Measurements from ENCODE around the gene E2F6. TPM values are rescaled to one million over a fixed set of nuclear protein-coding genes. Genes with fewer than 3 reads are reported as not detected.
A peak's percentile ranks its signal among the peaks of the same experiment; 100 is the strongest.

Gene E2F6
- total and polyA plus RNA-seq, 4 donors: 3.5 to 7.7 (median 4.8) TPM

- Histone ChIP-seq H3K27ac (ENCODE audit: low read depth in 1 of 2, low read length in 2 of 2) (no peak overlapping the region), H3K4me1 (ENCODE audit: control insufficient read depth in 4 of 4, insufficient read depth in 4 of 4, low read length in 3 of 4) (peaks cover 2 to 15% (median 14%) of the 10 kb centered on the region in 4 donors), H3K9me3 (ENCODE audit: control insufficient read depth in 4 of 4, low read length in 3 of 4) (no peaks in the 10 kb centered on the region), H3K9ac (ENCODE audit: low read depth in 1 of 2, low read length in 2 of 2) (no peak overlapping the region), H3K27me3 (ENCODE audit: control insufficient read depth in 4 of 4, insufficient read depth in 4 of 4, low read length in 3 of 4) (no peaks in the 10 kb centered on the region), H3K4me3 (ENCODE audit: low read depth in 1 of 3, low read length in 3 of 3) (no peak overlapping the region), H3K36me3 (ENCODE audit: control insufficient read depth in 4 of 4, insufficient read depth in 3 of 4, low read depth in 1 of 4, low read length in 3 of 4) (no peaks in the 10 kb centered on the region)
- 81% methylated on average over 16 of the region's 16 CpGs for WGBS
- DNase-seq (ENCODE audit: low spot score): peak; percentile 70
- TF ChIP-seq, protein P1, sequence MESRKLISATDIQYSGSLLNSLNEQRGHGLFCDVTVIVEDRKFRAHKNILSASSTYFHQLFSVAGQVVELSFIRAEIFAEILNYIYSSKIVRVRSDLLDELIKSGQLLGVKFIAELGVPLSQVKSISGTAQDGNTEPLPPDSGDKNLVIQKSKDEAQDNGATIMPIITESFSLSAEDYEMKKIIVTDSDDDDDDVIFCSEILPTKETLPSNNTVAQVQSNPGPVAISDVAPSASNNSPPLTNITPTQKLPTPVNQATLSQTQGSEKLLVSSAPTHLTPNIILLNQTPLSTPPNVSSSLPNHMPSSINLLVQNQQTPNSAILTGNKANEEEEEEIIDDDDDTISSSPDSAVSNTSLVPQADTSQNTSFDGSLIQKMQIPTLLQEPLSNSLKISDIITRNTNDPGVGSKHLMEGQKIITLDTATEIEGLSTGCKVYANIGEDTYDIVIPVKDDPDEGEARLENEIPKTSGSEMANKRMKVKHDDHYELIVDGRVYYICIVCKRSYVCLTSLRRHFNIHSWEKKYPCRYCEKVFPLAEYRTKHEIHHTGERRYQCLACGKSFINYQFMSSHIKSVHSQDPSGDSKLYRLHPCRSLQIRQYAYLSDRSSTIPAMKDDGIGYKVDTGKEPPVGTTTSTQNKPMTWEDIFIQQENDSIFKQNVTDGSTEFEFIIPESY (IDR thresholded peaks at IDR 0.05): no peak
- TF ChIP-seq EGR1 (IDR thresholded peaks at IDR 0.05; ENCODE audit: low read depth in 2 of 2) (no peak), REST (IDR thresholded peaks at IDR 0.05) (no peak), TAF1 (conservative IDR thresholded peaks at IDR 0.05) (no peak), HNF4G (IDR thresholded peaks at IDR 0.05) (no peak)
- TF ChIP-seq, protein P2, sequence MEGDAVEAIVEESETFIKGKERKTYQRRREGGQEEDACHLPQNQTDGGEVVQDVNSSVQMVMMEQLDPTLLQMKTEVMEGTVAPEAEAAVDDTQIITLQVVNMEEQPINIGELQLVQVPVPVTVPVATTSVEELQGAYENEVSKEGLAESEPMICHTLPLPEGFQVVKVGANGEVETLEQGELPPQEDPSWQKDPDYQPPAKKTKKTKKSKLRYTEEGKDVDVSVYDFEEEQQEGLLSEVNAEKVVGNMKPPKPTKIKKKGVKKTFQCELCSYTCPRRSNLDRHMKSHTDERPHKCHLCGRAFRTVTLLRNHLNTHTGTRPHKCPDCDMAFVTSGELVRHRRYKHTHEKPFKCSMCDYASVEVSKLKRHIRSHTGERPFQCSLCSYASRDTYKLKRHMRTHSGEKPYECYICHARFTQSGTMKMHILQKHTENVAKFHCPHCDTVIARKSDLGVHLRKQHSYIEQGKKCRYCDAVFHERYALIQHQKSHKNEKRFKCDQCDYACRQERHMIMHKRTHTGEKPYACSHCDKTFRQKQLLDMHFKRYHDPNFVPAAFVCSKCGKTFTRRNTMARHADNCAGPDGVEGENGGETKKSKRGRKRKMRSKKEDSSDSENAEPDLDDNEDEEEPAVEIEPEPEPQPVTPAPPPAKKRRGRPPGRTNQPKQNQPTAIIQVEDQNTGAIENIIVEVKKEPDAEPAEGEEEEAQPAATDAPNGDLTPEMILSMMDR (IDR thresholded peaks at IDR 0.05; ENCODE audit: low read depth, low read length, missing input control): no peak
Observed at GRCh38 chr2:11398750-11399437, 67.1 kb downstream of the E2F6 start.

- no peaks in the 10 kb centered on the region for H3K27me3 ChIP-seq (ENCODE audit: control insufficient read depth in 4 of 4, insufficient read depth in 4 of 4, low read length in 3 of 4)
- no peak for DNase-seq (ENCODE audit: low spot score)
- H3K36me3 ChIP-seq (ENCODE audit: control insufficient read depth in 4 of 4, insufficient read depth in 3 of 4, low read depth in 1 of 4, low read length in 3 of 4): no peaks in the 10 kb centered on the region
- no peak overlapping the region for H3K27ac ChIP-seq (ENCODE audit: low read depth in 1 of 2, low read length in 2 of 2)
- no peaks in the 10 kb centered on the region for H3K9me3 ChIP-seq (ENCODE audit: control insufficient read depth in 4 of 4, low read length in 3 of 4)
- no peak for TF ChIP-seq TAF1 (conservative IDR thresholded peaks at IDR 0.05)
- no peak for TF ChIP-seq RXRA (IDR thresholded peaks at IDR 0.05)
- TF ChIP-seq RAD21 (IDR thresholded peaks at IDR 0.05): no peak
- no peak for TF ChIP-seq YY1 (IDR thresholded peaks at IDR 0.05)
- no peak for TF ChIP-seq HNF4G (IDR thresholded peaks at IDR 0.05)
- no peak for TF ChIP-seq GABPA (IDR thresholded peaks at IDR 0.05 in 1 of 2, conservative IDR thresholded peaks at IDR 0.05 in 1 of 2)
- no peak for TF ChIP-seq NR2F2 (IDR thresholded peaks at IDR 0.05)
- TF ChIP-seq, protein P3, sequence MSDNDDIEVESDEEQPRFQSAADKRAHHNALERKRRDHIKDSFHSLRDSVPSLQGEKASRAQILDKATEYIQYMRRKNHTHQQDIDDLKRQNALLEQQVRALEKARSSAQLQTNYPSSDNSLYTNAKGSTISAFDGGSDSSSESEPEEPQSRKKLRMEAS (IDR thresholded peaks at IDR 0.05): no peak
- TF ChIP-seq, protein P4, sequence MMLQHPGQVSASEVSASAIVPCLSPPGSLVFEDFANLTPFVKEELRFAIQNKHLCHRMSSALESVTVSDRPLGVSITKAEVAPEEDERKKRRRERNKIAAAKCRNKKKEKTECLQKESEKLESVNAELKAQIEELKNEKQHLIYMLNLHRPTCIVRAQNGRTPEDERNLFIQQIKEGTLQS (IDR thresholded peaks at IDR 0.05): no peak
- no peak for TF ChIP-seq JUND (IDR thresholded peaks at IDR 0.05)
- TF ChIP-seq EGR1 (IDR thresholded peaks at IDR 0.05; ENCODE audit: low read depth in 2 of 2): no peak
- no peak overlapping the region for H3K4me3 ChIP-seq (ENCODE audit: low read depth in 1 of 3, low read length in 3 of 3)
- H3K9ac ChIP-seq (ENCODE audit: low read depth in 1 of 2, low read length in 2 of 2): no peak overlapping the region
- H3K4me1 ChIP-seq (ENCODE audit: control insufficient read depth in 4 of 4, insufficient read depth in 4 of 4, low read length in 3 of 4): peaks cover 2 to 15% (median 14%) of the 10 kb centered on the region in 4 donors
- 90% methylated on average over 2 of the region's 2 CpGs for WGBS
Observed at GRCh38 chr2:11397513-11397912, 68.4 kb downstream of the E2F6 start.
